SK-N-SH treated with all-trans-retinoic acid at 6 μM for 48 hours (cell line): Measurements from ENCODE around the gene MTARC1.

Source experiments
- ATAC-seq: fragments of 200-7000 bp; cut with Tn5 transposase; 3 replicates; pipeline ENCODE4 v1.9.1; 2020; ENCODE audit warnings: mild to moderate bottlenecking, moderate library complexity
- ARNTL ChIP-seq: fragments of 450-650 bp; formaldehyde crosslinking; IDR thresholded peaks from 2 replicates; pipeline ENCODE4 v1.5.0; 2020; ENCODE audit warnings: low read depth, mild to moderate bottlenecking, moderate library complexity, borderline replicate concordance
- BACH2 ChIP-seq: fragments of 250-450 bp; sonication (Bioruptor Pico); IDR thresholded peaks from 2 replicates; pipeline ENCODE4 v1.9.0; 2021; ENCODE audit warnings: mild to moderate bottlenecking, borderline replicate concordance
- CREB5 ChIP-seq: fragments of 250-450 bp; sonication (Bioruptor Pico); IDR thresholded peaks from 2 replicates; pipeline ENCODE4 v1.5.1; 2020; ENCODE audit warnings: low read depth, mild to moderate bottlenecking, moderate library complexity
- CSDC2 ChIP-seq: fragments of 250-450 bp; sonication (Bioruptor Pico); IDR thresholded peaks from 2 replicates; pipeline ENCODE4 v1.5.0; 2020; ENCODE audit warnings: mild to moderate bottlenecking, moderate library complexity
- GLIS3 ChIP-seq: fragments of 250-450 bp; sonication (Bioruptor Pico); IDR thresholded peaks from 2 replicates; pipeline ENCODE4 v1.5.0; 2020; ENCODE audit warnings: mild to moderate bottlenecking, moderate library complexity
- OSR1 ChIP-seq: fragments of 250-450 bp; sonication (Bioruptor Pico); IDR thresholded peaks from 2 replicates; pipeline ENCODE4 v1.8.0; 2022; ENCODE audit warnings: moderate library complexity, mild to moderate bottlenecking, inconsistent platforms
- PPARA ChIP-seq: fragments of 250-450 bp; sonication (Bioruptor Pico); IDR thresholded peaks from 2 replicates; pipeline ENCODE4 v1.5.0; 2020; ENCODE audit warnings: mild to moderate bottlenecking, borderline replicate concordance
- SNAI2 ChIP-seq: fragments of 250-450 bp; sonication (Bioruptor Pico); IDR thresholded peaks from 2 replicates; pipeline ENCODE4 v1.5.0; 2020; ENCODE audit warnings: mild to moderate bottlenecking, moderate library complexity
- TCF4 ChIP-seq: fragments of 250-450 bp; sonication (Bioruptor Pico); IDR thresholded peaks from 2 replicates; pipeline ENCODE4 v1.8.0; 2021; ENCODE audit warnings: mild to moderate bottlenecking, moderate library complexity, borderline replicate concordance
- TOX ChIP-seq: fragments of 250-450 bp; sonication (Bioruptor Pico); IDR thresholded peaks from 2 replicates; pipeline ENCODE4 v1.8.0; 2021; ENCODE audit warnings: mild to moderate bottlenecking, moderate library complexity, borderline replicate concordance
- ZC3H10 ChIP-seq: fragments of 250-450 bp; sonication (Bioruptor Pico); IDR thresholded peaks from 2 replicates; pipeline ENCODE4 v1.5.1; 2021; ENCODE audit warnings: mild to moderate bottlenecking, moderate library complexity
- ZFP3 ChIP-seq: fragments of 250-450 bp; sonication (Bioruptor Pico); IDR thresholded peaks from 2 replicates; pipeline ENCODE4 v1.5.0; 2020; ENCODE audit warnings: mild to moderate bottlenecking, moderate library complexity
- ZFP30 ChIP-seq: fragments of 450-650 bp; formaldehyde crosslinking; IDR thresholded peaks from 2 replicates; pipeline ENCODE4 v1.5.0; 2022; ENCODE audit warnings: mild to moderate bottlenecking, moderate library complexity
- ZNF565 ChIP-seq: fragments of 450-650 bp; formaldehyde crosslinking; conservative IDR thresholded peaks from 2 replicates; pipeline ENCODE4 v1.5.0; 2020; ENCODE audit warnings: low read depth, mild to moderate bottlenecking, moderate library complexity
- ZNF70 ChIP-seq: fragments of 450-650 bp; formaldehyde crosslinking; IDR thresholded peaks from 2 replicates; pipeline ENCODE4 v1.5.0; 2020; ENCODE audit warnings: mild to moderate bottlenecking, moderate library complexity
- ZNF8 ChIP-seq: fragments of 450-650 bp; formaldehyde crosslinking; IDR thresholded peaks from 2 replicates; pipeline ENCODE4 v1.5.0; 2020; ENCODE audit warnings: mild to moderate bottlenecking, moderate library complexity
- TF ChIP-seq, protein P1 (sequence below): fragments of 250-450 bp; sonication (Bioruptor Pico); IDR thresholded peaks from 2 replicates; pipeline ENCODE4 v1.8.0; 2020; ENCODE audit warnings: mild to moderate bottlenecking, moderate library complexity, borderline replicate concordance
- TF ChIP-seq, protein P2 (sequence below): fragments of 250-450 bp; sonication (Bioruptor Pico); IDR thresholded peaks from 2 replicates; pipeline ENCODE4 v1.5.1; 2021; ENCODE audit warnings: mild to moderate bottlenecking, moderate library complexity
- TF ChIP-seq, protein P3 (sequence below): fragments of 250-450 bp; sonication (Bioruptor Pico); IDR thresholded peaks from 2 replicates; pipeline ENCODE4 v1.8.0; 2021; ENCODE audit warnings: low read depth, mild to moderate bottlenecking, moderate library complexity, borderline replicate concordance

The MTARC1 gene

DNA sequence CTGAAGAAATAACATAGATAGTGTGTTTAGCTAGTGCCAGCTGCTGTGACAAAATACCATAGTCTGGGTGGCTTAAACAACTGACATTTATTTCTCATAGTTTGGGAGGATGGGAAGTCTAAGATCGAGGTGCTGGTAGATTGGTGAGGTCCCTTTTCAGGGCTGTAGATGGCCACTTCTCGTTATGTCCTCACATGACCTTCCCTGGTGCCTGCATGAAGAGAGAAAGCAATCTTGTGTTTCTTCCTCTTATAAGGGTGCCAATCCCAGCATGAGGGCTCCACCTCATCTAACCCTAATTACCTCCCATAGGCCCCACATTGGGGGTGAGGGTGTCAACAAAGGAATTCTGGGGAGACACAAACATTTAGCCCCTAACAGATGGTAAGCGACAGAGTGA, 29.3 kb upstream of the MTARC1 start (continued):
- TF ChIP-seq CREB5: no peak
- TF ChIP-seq OSR1 (CRISPR knock-in tag): no peak
- TF ChIP-seq ZNF8 (CRISPR knock-in tag): no peak
- no peak for TF ChIP-seq TCF4 (CRISPR knock-in tag)
- no peak for TF ChIP-seq ZFP3 (CRISPR knock-in tag)
- no peak for TF ChIP-seq TOX

GRCh38 chr1:220759147-220759546, 27.6 kb upstream of the MTARC1 start:
- ATAC-seq: no peak
- no peak for TF ChIP-seq SNAI2 (CRISPR knock-in tag)
- no peak for TF ChIP-seq ZNF8 (CRISPR knock-in tag)
- no peak for TF ChIP-seq TCF4 (CRISPR knock-in tag)
- TF ChIP-seq TOX: no peak

GRCh38 chr1:220761688-220762427, 24.9 kb upstream of the MTARC1 start:
- TF ChIP-seq BACH2 (no peak), ZNF565 (no peak), ZNF70 (CRISPR knock-in tag) (no peak), TCF4 (CRISPR knock-in tag) (no peak), ZFP30 (CRISPR knock-in tag) (no peak), SNAI2 (CRISPR knock-in tag) (no peak)
- TF ChIP-seq, protein P1, sequence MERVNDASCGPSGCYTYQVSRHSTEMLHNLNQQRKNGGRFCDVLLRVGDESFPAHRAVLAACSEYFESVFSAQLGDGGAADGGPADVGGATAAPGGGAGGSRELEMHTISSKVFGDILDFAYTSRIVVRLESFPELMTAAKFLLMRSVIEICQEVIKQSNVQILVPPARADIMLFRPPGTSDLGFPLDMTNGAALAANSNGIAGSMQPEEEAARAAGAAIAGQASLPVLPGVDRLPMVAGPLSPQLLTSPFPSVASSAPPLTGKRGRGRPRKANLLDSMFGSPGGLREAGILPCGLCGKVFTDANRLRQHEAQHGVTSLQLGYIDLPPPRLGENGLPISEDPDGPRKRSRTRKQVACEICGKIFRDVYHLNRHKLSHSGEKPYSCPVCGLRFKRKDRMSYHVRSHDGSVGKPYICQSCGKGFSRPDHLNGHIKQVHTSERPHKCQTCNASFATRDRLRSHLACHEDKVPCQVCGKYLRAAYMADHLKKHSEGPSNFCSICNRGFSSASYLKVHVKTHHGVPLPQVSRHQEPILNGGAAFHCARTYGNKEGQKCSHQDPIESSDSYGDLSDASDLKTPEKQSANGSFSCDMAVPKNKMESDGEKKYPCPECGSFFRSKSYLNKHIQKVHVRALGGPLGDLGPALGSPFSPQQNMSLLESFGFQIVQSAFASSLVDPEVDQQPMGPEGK (CRISPR knock-in tag): no peak
- TF ChIP-seq, all 23 proteins: peak for 0
- ATAC-seq: no peak

- no peak for ATAC-seq
- no peak for TF ChIP-seq CSDC2
- TF ChIP-seq ZFP30 (CRISPR knock-in tag): no peak
- no peak for TF ChIP-seq TCF4 (CRISPR knock-in tag)
- TF ChIP-seq ZNF565: no peak
- TF ChIP-seq CREB5: no peak
- TF ChIP-seq PPARA: no peak
- no peak for TF ChIP-seq ARNTL
- TF ChIP-seq, protein P2, sequence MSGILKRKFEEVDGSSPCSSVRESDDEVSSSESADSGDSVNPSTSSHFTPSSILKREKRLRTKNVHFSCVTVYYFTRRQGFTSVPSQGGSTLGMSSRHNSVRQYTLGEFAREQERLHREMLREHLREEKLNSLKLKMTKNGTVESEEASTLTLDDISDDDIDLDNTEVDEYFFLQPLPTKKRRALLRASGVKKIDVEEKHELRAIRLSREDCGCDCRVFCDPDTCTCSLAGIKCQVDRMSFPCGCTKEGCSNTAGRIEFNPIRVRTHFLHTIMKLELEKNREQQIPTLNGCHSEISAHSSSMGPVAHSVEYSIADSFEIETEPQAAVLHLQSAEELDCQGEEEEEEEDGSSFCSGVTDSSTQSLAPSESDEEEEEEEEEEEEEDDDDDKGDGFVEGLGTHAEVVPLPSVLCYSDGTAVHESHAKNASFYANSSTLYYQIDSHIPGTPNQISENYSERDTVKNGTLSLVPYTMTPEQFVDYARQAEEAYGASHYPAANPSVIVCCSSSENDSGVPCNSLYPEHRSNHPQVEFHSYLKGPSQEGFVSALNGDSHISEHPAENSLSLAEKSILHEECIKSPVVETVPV (CRISPR knock-in tag): no peak
- no peak for TF ChIP-seq TOX
- no peak for TF ChIP-seq SNAI2 (CRISPR knock-in tag)
- TF ChIP-seq ZC3H10 (CRISPR knock-in tag): no peak
- TF ChIP-seq GLIS3 (CRISPR knock-in tag): no peak
- TF ChIP-seq, protein P3, sequence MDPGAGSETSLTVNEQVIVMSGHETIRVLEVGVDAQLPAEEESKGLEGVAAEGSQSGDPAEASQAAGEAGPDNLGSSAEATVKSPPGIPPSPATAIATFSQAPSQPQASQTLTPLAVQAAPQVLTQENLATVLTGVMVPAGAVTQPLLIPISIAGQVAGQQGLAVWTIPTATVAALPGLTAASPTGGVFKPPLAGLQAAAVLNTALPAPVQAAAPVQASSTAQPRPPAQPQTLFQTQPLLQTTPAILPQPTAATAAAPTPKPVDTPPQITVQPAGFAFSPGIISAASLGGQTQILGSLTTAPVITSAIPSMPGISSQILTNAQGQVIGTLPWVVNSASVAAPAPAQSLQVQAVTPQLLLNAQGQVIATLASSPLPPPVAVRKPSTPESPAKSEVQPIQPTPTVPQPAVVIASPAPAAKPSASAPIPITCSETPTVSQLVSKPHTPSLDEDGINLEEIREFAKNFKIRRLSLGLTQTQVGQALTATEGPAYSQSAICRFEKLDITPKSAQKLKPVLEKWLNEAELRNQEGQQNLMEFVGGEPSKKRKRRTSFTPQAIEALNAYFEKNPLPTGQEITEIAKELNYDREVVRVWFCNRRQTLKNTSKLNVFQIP (CRISPR knock-in tag): no peak
- TF ChIP-seq, protein P1 (CRISPR knock-in tag): no peak
Measured at GRCh38 chr1:220764757-220765156, 22.0 kb upstream of the MTARC1 start.
